GM12892 (cell line): ENCODE data around the gene ZNF248.

Experiments used
- POLR2A ChIP-seq: IDR thresholded peaks from 2 replicates; pipeline ENCODE4 v1.6.1; 2011; ENCODE audit warnings: low read depth, low read length, control low read depth
- POLR2AphosphoS5 ChIP-seq: IDR thresholded peaks from 2 replicates; pipeline ENCODE4 v1.6.1; 2011; ENCODE audit warnings: low read depth, low read length, control low read depth
- TAF1 ChIP-seq: IDR thresholded peaks from 2 replicates; pipeline ENCODE4 v1.6.1; 2011; ENCODE audit warnings: low read depth, mild to moderate bottlenecking, control low read depth, low read length, borderline replicate concordance

- no peak for TF ChIP-seq TAF1
- no peak for TF ChIP-seq POLR2A
- TF ChIP-seq POLR2AphosphoS5: no peak
Observed at GRCh38 chr10:37737336-37737735, 120.1 kb downstream of the ZNF248 start.
